Cerebellar nuclear complex (tissue), 1 donor: Measurements from ENCODE around the gene MESD.

ENCODE experiments used
- DNase-seq, 2 experiments: peaks; one replicate each; lab custom pipeline; 2025; lab: John Stamatoyannopoulos, UW

Gene MESD

DNA sequence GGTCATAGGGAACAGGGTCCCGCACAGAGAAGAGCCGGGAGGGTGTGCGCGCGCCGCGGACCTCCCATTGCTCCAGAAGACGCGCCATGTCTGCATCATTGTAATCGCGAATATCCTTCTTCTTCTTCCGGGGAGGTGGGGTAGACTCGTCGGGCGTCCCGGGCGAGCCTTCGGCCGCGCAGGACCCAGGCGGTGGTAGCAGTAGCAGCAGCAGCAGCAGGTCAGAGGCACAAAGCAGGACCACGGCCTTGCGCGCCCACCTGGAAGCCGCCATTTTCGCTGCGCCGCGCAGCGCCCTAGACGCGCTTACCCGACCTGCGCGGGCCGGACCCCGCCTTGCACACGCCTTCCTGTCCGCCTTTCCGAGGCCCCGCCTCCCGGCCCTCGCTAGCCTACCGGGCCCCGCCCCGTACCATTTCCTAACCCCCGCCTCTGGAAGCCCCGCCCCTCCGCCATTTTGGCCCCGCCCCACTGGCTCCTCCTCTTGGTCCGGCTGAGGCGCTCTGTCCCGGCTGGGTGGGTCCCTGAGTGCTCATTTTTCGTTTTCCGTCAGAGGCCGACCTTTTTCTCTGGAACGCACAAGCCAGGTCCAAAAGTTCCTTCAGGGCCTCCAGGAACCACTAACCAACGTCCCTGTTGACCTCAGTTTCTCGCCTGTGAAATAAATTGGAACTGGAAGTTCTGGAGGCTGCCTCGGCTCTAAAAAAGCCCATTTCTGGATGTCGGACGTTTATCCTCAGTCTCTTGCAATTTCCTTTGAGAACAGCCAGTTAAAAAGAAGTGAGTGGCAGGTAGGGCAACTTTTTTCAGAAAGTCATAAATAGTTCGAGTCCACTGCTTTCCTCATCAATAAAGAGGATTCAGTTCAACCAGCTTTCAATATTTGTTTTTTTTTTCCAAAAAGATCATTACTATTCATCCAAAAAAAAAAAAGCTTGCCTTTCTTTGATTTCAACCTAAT is at the start of gene MESD:
Gene MESD (minus strand): TSS at position 302 of the 961 bp plus-strand sequence. CDS start 28 bp downstream, at position 274.
- DNase-seq: peak; percentile 54 to 76

GRCh38 chr15:81038975-81039607 is 49.5 kb upstream of the MESD start:
- DNase-seq: no peak

DNA sequence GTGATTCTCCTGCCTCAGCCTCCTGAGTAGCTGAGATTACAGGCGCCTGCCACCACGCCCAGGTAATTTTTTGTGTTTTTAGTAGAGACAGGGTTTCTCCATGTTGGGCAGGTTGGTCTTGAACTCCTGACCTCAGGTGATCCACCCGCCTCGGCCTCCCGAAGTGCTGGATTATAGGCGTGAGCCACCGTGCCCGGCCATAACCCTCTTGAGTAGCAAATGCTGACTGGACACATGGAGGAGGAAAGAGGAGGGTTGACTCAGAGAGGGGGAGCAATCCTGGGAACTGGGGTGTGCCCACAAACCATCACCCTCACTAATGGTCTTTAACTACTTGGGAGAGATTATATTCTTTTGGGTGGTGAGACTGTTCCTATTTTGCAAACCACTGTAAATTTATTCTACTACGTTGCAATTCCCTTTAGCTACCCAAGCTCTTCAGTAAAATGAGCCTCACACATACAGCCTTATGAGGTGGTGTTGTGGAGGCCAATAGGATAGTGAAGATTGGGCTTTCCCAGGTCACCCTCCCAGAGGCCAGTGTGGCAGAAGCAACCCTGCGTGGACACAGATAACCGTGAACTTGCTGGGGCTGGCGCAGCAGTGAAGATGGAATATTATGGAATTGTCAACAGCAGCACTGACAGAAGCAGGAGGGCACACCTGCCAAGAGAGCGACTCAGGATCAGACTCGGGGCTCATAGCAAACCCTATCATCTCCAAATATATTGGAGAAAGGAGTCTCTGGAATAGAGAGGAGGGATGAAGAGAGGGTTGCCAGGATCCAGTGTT is 48.5 kb upstream of the MESD start:
- no peak for DNase-seq

DNA sequence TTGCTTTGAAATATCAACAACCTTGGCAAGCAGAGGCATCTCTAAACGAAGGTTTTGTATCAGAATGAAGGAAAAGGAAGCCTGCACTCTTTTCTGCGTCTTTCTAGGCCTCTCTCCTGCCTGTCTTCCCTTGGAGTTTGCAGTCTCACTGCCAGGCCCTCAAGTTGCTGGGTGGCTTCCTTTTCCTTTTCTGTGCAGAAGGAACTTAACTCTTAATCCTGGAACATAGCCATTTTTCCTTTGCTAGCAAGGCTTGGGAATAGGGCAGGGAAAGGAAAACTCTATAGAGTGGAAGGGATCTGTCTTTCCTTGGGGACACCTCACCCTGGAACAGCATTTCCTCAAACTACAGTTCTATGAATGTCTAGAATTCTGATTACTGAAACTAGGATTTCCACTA is 43.9 kb upstream of the MESD start:
- no peak for DNase-seq

DNA sequence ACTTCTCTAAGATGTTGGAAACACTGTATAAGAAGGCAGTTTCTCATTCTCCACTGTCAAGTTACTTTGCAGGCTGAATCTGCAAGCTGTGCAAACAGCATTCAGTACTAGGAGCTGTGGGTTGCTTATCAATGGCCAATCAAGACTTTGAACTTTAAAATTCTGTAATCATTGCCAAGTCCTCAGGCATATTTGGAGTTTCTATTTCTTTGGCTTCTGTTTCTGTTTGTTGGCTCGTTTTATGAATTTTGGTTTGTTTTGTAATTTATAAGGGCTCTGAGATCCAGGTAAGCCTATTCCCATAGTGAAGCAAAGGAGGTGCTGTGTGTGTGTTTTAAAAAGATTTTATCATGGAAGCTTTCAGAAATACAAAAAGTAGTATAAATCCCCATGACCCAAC is 43.2 kb upstream of the MESD start:
- no peak for DNase-seq

DNA sequence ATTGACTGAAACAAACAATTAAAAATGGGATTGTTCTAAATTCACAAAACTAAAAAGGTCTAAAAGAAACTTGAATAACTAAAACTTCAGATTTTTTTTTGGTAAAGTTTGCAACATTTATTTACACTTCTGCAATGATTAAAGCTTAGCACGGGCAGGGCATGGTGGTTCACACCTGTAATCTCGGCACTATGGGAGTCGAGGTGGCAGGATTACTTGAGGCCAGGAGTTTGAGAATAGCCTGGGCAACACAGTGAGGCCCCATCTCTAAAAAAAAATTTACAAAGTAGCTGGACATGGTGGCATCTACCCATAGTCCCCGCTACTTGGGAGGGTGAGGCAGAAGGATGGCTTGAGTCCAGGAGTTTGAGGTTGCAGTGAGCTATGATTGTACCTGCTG is 42.7 kb upstream of the MESD start:
- no peak for DNase-seq

- no peak for DNase-seq
Measured at GRCh38 chr15:81031203-81031602, 41.6 kb upstream of the MESD start.

DNA sequence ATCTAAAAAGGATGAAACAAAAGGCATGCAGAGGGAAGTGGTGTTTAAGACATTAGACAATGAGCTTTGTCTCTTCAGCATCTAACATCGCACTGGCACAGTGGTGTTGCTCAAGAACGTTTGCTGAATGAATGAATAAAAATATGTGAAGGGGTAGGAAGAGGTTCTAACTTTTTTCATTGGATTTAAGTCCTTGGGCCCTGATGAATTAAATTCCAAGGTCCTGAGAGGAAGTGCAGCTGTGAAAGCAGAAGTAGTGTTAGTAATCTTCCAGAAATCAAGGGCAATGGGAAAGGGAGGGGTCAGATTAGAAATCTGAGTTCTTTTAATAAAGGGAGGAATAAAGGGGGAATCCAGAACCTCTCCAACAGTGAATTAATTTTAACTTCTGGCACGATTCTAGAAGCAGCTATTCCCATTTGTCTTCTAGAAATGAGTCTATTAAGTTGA is 40.7 kb upstream of the MESD start:
- no peak for DNase-seq

DNA sequence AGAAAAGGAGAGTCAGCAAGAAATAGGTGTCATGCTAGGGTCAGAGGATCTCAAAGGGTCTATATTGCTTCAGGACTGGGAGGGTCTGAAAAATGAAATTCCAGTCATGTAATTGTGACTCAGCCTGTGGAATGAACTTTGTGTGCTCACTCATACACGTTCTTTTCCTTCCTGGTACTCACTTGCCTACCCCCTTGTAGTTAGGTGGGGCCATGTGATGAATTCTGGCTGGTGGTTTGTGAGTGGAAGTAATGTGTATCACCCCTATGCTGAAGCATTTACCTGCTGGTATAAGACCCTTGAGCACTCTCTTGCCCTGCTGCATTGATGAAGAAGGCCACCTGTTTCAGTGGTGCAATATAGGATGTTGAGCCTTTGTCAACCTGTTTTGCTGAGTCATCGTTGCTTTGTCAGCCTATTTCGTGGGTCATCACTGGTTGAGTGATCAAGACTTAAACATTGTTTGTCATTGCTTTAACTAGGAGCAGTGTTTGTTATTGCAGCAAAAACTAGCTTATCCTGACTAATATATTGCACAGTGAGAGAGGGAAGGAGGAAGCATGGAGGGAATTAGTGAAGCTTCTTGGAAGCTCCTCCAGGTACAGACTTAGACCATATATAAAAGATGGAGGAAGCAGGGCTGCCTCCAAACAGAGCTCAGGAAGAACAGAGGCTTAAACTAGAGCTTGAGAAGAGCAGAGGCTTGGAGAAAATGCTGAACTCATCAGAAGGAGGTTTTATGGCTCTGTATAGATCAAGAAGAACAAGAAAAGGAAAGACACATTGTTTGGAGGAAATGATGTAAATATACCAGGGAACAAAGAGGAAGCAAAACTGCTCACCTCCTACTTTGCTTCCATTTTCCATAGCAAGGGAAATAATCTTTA is 40.0 kb upstream of the MESD start:
- no peak for DNase-seq

- no peak for DNase-seq
Measured at GRCh38 chr15:81026836-81027599, 37.4 kb upstream of the MESD start.

DNA sequence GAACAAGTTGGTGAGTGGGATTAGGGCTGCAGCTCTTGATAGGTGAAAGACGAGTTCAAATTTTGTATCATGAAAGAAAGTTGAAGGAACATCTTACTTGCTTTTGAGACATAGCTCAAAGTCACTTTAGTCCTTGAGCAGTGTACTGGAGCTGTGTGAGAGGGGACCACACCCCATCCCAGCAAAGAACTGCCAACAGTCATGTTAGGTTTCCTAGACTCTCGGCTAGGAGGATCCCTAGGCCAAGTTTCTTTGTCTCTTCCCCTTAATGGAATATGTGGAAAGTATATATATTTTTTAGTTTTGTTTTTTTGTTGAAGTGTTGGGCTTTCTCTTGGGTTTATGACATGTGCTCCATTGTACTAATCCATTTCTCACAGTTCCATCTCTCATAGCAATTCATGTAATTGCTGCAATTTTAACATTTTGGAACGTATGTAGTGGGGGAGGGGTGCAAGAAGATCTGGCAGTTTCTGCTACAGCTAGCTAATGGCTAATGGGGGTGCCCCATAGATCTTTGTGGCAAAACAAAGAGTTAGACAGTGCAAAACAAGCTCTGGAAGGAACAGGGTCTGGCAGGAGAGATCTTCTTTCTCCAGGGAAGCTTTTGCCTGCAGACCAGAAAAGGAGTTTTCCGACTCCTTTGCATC is 36.2 kb upstream of the MESD start:
- no peak for DNase-seq

DNA sequence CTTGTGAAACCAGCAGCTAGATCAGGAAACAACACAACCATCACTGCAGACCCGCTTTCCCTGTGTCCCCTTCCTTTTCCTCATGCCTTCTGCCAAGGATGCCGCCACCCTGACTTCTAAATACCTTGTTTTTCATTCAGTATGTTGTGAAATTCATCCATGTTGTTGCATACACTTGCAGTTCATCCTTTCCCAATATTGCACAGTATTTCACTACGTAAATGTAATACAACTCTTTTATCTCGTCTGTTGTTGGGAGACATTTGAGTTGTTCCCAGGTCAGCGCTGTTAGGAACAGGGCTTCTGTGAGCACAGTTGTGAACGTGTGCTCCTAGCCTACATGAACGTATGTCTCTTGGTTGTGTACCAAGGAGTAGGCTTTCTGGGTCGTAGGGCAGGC is 35.3 kb upstream of the MESD start:
- DNase-seq: no peak

DNA sequence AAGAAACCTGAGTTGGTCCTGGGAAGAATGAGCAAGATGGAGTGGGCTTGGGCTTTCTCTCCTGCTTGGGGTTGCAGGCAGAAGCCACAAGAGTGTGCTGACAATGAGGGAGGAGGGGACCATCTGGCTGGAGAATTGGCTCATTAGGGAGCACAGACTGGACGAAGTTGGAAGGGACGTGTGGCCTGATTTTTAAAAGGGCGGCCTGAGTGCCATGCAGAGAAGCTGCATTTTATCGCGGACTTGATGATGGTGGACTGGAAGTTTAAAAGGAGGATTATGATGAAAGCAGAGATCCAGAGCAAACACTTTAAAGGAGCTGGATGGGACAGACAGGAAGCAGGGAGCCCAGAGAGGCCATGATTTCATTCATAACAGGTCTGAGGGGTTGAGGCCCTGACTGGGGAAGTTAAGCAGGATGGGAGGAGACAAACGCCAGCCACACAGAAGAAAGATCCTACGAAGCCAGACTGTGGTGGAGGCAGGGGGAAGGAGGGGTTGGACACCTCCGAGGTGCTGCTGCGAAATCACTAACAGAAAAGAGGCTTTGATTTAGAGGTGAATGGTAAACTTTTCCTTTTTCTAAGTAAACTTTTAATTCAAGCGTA is 34.8 kb upstream of the MESD start:
- DNase-seq: peak; percentile 33 to 54

- peak; percentile 55 to 83 for DNase-seq
Measured at GRCh38 chr15:81023483-81024264, 34.1 kb upstream of the MESD start.

GRCh38 chr15:81021321-81021720 is 31.7 kb upstream of the MESD start:
- DNase-seq: no peak

DNA sequence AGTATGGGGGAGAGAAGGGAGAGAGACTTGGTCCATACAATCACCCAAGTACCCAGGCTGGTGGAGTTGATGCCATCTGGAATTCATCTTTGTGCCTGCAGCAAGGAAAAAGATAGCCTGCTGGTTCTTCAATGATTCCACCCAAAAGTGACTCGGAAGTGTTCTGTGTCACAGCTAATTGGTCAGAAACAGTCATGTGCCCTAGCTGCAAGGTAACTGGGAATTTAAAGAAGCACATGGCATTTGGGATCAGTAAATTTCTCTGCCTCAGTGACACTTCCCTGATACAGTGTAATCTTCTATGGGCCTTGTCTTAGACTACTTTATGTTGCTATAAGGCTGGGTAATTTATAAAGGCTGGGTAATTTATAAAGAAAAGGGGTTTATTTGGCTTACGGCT is 28.6 kb upstream of the MESD start:
- DNase-seq: no peak

- no peak for DNase-seq
Measured at GRCh38 chr15:81016489-81017068, 27.0 kb upstream of the MESD start.
